Ammon's horn (tissue), 1 donor: Measurements from ENCODE around the gene TPD52L2.

Source experiments
- DNase-seq: peaks from one replicate; pipeline ENCODE4 v3.0.0-alpha.2; 2016; ENCODE audit warnings: low spot score

Gene TPD52L2

GRCh38 chr20:63932606-63933160 is 67.6 kb downstream of the TPD52L2 start:
- DNase-seq: no peak

GRCh38 chr20:63933646-63934045 is 68.6 kb downstream of the TPD52L2 start:
- DNase-seq: no peak

- DNase-seq: no peak
Measured at GRCh38 chr20:63934271-63935068, 69.4 kb downstream of the TPD52L2 start.

- DNase-seq: no peak
Measured at GRCh38 chr20:63935447-63935846, 70.4 kb downstream of the TPD52L2 start.

- no peak for DNase-seq
Measured at GRCh38 chr20:63937596-63937995, 72.5 kb downstream of the TPD52L2 start.

- DNase-seq: no peak
Measured at GRCh38 chr20:63939061-63939935, 74.2 kb downstream of the TPD52L2 start.

GRCh38 chr20:63940071-63940471 is 75.0 kb downstream of the TPD52L2 start:
- DNase-seq: no peak

GRCh38 chr20:63940472-63941266 is 75.6 kb downstream of the TPD52L2 start:
- no peak for DNase-seq
